ENCODE measurements around the gene GRP. TPM values are rescaled to one million over a fixed set of nuclear protein-coding genes. Genes with fewer than 3 reads are reported as not detected.

The GRP gene
- total and polyA plus RNA-seq, 8 donors = 0.60 to 3.2 (median 1.5) TPM; not detected in 4

DNA sequence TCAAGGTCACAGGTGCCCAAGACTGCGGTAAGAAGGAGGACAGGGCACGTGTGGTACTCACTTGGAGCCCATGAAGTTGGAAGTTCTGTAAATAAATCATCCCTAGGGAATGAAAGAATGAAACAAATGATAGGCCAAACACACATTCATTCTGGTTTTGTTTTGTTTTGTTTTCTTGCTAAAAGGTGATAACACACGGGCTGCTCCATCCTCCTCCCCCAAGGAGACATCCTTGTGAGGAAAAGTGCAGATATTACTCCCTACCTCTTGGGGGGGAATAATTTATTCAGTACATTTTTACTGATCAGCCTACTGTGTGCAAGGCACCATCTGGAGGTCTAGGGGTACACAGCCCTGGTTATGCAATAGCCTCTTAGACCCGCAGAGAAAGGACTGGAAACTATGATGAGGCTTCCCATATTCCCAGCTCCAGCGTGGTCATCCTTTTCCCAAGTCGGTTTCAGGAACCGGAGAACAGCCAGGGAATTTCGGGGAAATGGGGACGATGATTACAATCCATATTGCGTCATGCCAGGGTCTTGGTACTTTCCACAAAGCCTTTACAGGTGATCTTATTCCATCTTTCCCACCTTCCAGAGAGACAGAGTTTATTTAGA lies 47.0 kb downstream of the GRP start:
- intact Hi-C loops (cut with DNase I; ENCODE audit: low total_unique reads) = no loop called here
- peaks cover 0 to 11% (median 0%) of the 10 kb centered on the region in 4 donors for H3K9me3 ChIP-seq
- peaks cover 21 to 98% (median 92%) of the 10 kb centered on the region in 3 donors for H3K27me3 ChIP-seq
- TF ChIP-seq, protein P1, sequence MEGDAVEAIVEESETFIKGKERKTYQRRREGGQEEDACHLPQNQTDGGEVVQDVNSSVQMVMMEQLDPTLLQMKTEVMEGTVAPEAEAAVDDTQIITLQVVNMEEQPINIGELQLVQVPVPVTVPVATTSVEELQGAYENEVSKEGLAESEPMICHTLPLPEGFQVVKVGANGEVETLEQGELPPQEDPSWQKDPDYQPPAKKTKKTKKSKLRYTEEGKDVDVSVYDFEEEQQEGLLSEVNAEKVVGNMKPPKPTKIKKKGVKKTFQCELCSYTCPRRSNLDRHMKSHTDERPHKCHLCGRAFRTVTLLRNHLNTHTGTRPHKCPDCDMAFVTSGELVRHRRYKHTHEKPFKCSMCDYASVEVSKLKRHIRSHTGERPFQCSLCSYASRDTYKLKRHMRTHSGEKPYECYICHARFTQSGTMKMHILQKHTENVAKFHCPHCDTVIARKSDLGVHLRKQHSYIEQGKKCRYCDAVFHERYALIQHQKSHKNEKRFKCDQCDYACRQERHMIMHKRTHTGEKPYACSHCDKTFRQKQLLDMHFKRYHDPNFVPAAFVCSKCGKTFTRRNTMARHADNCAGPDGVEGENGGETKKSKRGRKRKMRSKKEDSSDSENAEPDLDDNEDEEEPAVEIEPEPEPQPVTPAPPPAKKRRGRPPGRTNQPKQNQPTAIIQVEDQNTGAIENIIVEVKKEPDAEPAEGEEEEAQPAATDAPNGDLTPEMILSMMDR (IDR thresholded peaks at IDR 0.05) = no peak
- no peak for TF ChIP-seq POLR2A (IDR thresholded peaks at IDR 0.05)
- TF ChIP-seq POLR2AphosphoS5 (IDR thresholded peaks at IDR 0.05) = no peak
- TF ChIP-seq EP300 (IDR thresholded peaks at IDR 0.05) = no peak
- no peak for DNase-seq
- peaks cover 14 to 47% (median 38%) of the 10 kb centered on the region in 4 donors for H3K4me1 ChIP-seq
- no peak overlapping the region for H3K4me3 ChIP-seq
- H3K36me3 ChIP-seq = no peaks in the 10 kb centered on the region
- 9 to 16% (median 11%) methylated on average over 10 of the region's 10 CpGs for WGBS, 5 donors
- H3K27ac ChIP-seq = no peak overlapping the region

DNA sequence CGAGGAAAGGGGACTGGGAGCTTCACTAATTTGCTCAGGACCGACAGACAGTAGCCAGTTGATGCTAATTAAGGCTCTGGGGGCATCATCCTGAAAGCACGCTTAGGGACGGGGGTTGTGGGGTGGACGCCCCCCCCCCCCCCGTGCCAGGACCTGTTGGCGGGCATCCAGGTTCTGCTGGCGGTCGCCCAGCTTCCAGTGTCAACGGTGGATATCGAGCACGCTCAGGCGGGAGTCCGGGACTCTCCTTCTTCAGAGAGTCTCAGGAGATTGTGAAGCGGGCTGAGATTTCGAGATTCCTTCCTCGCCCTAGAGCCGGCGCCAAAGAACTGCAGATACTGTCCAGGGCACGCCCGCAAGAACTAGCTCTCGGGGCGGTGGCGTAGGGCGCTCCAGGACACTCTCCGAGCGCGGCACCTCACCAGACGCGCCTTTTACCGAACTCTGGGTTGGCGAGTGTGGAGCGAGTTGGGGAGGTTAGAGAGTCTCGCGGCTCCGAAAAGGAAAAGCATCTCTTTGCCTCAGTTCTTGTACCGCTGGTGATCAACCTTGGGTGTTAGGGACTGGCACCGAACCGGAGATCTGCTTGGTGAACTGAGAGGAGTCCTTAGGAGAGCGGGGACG lies 47.7 kb downstream of the GRP start:
- peak in 1 of 2 donors; percentile 28 for DNase-seq
- Histone ChIP-seq H3K27me3 (peaks cover 25 to 100% (median 98%) of the 10 kb centered on the region in 3 donors), H3K4me3 (no peak overlapping the region), H3K27ac (no peak overlapping the region), H3K9me3 (peaks cover 0 to 15% (median 0%) of the 10 kb centered on the region in 4 donors), H3K36me3 (no peaks in the 10 kb centered on the region), H3K4me1 (peaks cover 17 to 53% (median 44%) of the 10 kb centered on the region in 4 donors)
- intact Hi-C loops (cut with DNase I; ENCODE audit: low total_unique reads) = no loop called here
- TF ChIP-seq EP300 (IDR thresholded peaks at IDR 0.05) = no peak
- no peak for TF ChIP-seq POLR2A (IDR thresholded peaks at IDR 0.05)
- TF ChIP-seq, protein P1 (IDR thresholded peaks at IDR 0.05) = no peak
- no peak for TF ChIP-seq POLR2AphosphoS5 (IDR thresholded peaks at IDR 0.05)
- 3 to 5% (median 4%) methylated on average over 22 to 41 of the region's 41 CpGs for WGBS, 5 donors

DNA sequence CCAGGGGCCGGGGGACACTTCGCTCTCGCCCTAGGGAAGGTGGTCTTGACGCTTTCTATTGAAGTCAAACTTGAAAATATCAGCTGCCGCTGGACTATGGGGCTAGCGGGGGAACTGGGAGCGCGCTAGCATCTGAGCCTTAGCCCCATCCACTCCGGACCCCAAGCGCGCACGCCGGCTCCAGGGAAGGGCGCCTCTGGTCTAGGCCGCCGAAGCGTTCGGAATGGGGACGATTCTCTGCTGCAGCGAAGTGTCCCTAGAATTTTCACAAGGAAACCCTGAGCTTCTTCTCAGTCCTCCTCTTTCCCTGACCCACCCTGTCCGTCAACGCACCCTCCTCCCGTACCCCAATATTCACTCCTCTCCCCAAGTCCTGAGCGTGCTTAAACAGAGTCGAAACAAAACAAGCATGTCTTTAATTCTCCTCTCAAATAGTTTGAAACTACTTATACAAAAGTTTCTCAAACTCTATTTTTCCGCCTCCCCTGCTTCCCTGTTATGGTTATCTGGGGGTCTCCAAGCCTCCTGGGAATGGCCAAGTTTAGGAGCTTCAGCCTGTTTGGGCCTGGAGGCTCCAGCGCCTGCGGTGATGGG lies 48.3 kb downstream of the GRP start:
- Histone ChIP-seq H3K36me3 (no peaks in the 10 kb centered on the region), H3K4me1 (peaks cover 23 to 59% (median 51%) of the 10 kb centered on the region in 4 donors), H3K9me3 (peaks cover 0 to 21% (median 0%) of the 10 kb centered on the region in 4 donors), H3K27me3 (peaks cover 31 to 100% (median 100%) of the 10 kb centered on the region in 3 donors), H3K27ac (no peak overlapping the region), H3K4me3 (peak overlapping the region in 2 of 4 donors; percentile 34 to 35)
- DNase-seq = no peak
- no peak for TF ChIP-seq POLR2A (IDR thresholded peaks at IDR 0.05)
- TF ChIP-seq, protein P1 (IDR thresholded peaks at IDR 0.05) = no peak
- no peak for TF ChIP-seq EP300 (IDR thresholded peaks at IDR 0.05)
- no peak for TF ChIP-seq POLR2AphosphoS5 (IDR thresholded peaks at IDR 0.05)
- 8 to 14% (median 9%) methylated on average over 25 to 28 of the region's 28 CpGs for WGBS, 5 donors
- intact Hi-C loops (cut with DNase I; ENCODE audit: low total_unique reads) = no loop called here

DNA sequence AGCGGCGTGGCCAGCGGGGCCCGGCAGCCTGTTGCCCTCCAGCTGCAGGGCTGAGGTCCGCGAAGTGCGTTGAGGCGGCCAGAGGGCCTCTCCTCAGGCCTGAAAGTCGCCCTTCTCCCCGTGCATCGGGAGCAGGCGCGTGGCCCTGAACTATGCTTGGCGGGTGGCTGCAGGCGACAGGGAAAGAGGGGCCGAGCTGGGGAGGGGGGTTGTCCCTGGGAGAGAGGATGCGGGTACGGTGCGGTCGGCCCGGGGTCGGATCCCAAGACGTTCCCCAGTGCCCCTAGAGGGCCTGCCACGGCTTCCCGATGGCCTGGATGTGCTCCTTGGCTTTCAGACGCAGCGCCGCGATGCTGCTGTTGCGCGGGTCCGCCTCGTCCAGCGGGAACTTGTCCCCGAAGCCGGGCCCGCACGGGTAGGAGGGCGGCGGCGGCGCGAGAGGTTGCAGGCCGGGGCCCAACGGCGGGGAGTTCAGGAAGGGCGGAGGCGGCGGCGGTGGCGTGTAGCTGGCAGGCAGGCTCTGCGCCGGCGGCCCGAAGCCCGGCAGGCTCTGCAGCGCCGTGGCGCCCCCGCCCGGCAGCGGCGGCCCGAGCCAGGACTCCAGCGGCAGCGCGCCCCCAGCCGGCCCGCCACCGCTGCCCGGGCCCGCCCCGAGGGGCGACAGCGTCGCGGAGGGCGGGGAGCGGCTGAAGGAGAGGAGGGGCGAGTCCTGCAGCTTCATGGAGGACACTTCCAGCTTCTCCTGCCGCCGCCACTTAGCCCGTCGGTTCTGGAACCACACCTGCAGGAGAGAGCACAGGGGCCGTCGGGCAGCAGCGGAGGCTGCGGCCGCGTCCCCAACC lies 49.0 kb downstream of the GRP start:
- H3K4me1 ChIP-seq = peaks cover 30 to 66% (median 58%) of the 10 kb centered on the region in 4 donors
- no peaks in the 10 kb centered on the region for H3K36me3 ChIP-seq
- no peak overlapping the region for H3K27ac ChIP-seq
- H3K27me3 ChIP-seq = peaks cover 32 to 100% (median 100%) of the 10 kb centered on the region in 3 donors
- 1 to 4% (median 2%) methylated on average over 16 to 90 of the region's 90 CpGs for WGBS, 5 donors
- H3K4me3 ChIP-seq = peak overlapping the region; percentile 14 to 35 (median 24)
- TF ChIP-seq POLR2A (IDR thresholded peaks at IDR 0.05) (no peak), POLR2AphosphoS5 (IDR thresholded peaks at IDR 0.05) (no peak), EP300 (IDR thresholded peaks at IDR 0.05) (no peak)
- TF ChIP-seq, protein P1 (IDR thresholded peaks at IDR 0.05) = no peak
- DNase-seq = peak in 1 of 2 donors; percentile 79
- H3K9me3 ChIP-seq = peaks cover 0 to 21% (median 0%) of the 10 kb centered on the region in 4 donors
- intact Hi-C loops (cut with DNase I; ENCODE audit: low total_unique reads) = no loop called here

Measured in stomach (tissue), 9 donors.